GM23338 (cell line): ENCODE results near the gene THUMPD2. TPM values are rescaled to one million over a fixed set of nuclear protein-coding genes. Genes with fewer than 3 reads are reported as not detected.

Source experiments
- ATAC-seq: fragments of 200-7000 bp; cut with Tn5 transposase; 3 replicates; pipeline ENCODE4 v1.9.1; 2020
- DNase-seq: peaks from one replicate; pipeline ENCODE4 v3.0.0-alpha.2; 2015; ENCODE audit warnings: low spot score
- H2AFZ ChIP-seq: fragments of 200-600 bp; sonication (generic); 2 replicates; pipeline ENCODE4 v1.8.0; 2016; ENCODE audit warnings: antibody characterized with exemption, mild to moderate bottlenecking, moderate library complexity
- H3F3A ChIP-seq: fragments of 200-600 bp; sonication (generic); replicated peaks from 2 replicates; pipeline ENCODE4 v1.8.0; 2017; ENCODE audit warnings: antibody characterized with exemption, mixed run types, low read depth
- H3K27ac ChIP-seq: fragments of 200-600 bp; sonication (generic); 2 replicates; pipeline ENCODE4 v1.6.1; 2016; ENCODE audit warnings: low read depth
- H3K27me3 ChIP-seq: fragments of 200-600 bp; sonication (generic); 2 replicates; pipeline ENCODE4 v1.8.0; 2016; ENCODE audit warnings: mild to moderate bottlenecking, mixed run types, moderate library complexity; ENCODE audit not compliant: insufficient read depth
- H3K36me3 ChIP-seq: fragments of 200-600 bp; sonication (generic); 2 replicates; pipeline ENCODE4 v1.8.0; 2016; ENCODE audit warnings: mild to moderate bottlenecking; ENCODE audit not compliant: insufficient read depth
- H3K4me1 ChIP-seq: fragments of 200-600 bp; sonication (generic); 2 replicates; pipeline ENCODE4 v1.8.0; 2016; ENCODE audit warnings: mild to moderate bottlenecking, moderate library complexity; ENCODE audit not compliant: insufficient read depth
- H3K4me2 ChIP-seq: fragments of 200-600 bp; sonication (generic); 2 replicates; pipeline ENCODE4 v1.7.1; 2017; ENCODE audit warnings: mixed run types
- H3K4me3 ChIP-seq: fragments of 200-600 bp; sonication (generic); 2 replicates; pipeline ENCODE4 v1.6.1; 2016; ENCODE audit warnings: mixed run types
- H3K79me2 ChIP-seq: fragments of 200-600 bp; sonication (generic); replicated peaks from 2 replicates; pipeline ENCODE4 v1.8.0; 2017; ENCODE audit warnings: mild to moderate bottlenecking; ENCODE audit not compliant: insufficient read depth
- H3K9me2 ChIP-seq: fragments of 200-600 bp; sonication (generic); 2 replicates; pipeline ENCODE4 v1.8.0; 2017; ENCODE audit not compliant: insufficient read depth
- H4K20me1 ChIP-seq: fragments of 200-600 bp; sonication (generic); replicated peaks from 2 replicates; pipeline ENCODE4 v1.8.0; 2017; ENCODE audit warnings: mild to moderate bottlenecking; ENCODE audit not compliant: insufficient read depth
- H3K27ac Mint-ChIP-seq: 2 replicates; pipeline ENCODE4 v1.8.0; 2020; ENCODE audit warnings: inconsistent platforms, mild to moderate bottlenecking, moderate library complexity, mixed read lengths
- H3K27me3 Mint-ChIP-seq: 3 replicates; pipeline ENCODE4 v1.8.0; 2022; ENCODE audit warnings: low read depth, mild to moderate bottlenecking, moderate library complexity, mixed read lengths, inconsistent platforms; ENCODE audit not compliant: insufficient read depth, poor library complexity
- H3K36me3 Mint-ChIP-seq: 3 replicates; pipeline ENCODE4 v1.8.0; 2021; ENCODE audit warnings: low read depth, mild to moderate bottlenecking, inconsistent platforms, moderate library complexity, mixed read lengths
- H3K4me1 Mint-ChIP-seq: 3 replicates; pipeline ENCODE4 v1.8.0; 2020; ENCODE audit warnings: mild to moderate bottlenecking, inconsistent platforms, mixed read lengths
- H3K4me3 Mint-ChIP-seq: 3 replicates; pipeline ENCODE4 v1.8.0; 2021; ENCODE audit warnings: moderate library complexity, mild to moderate bottlenecking, inconsistent platforms, mixed read lengths
- H3K9me3 Mint-ChIP-seq: 3 replicates; pipeline ENCODE4 v1.8.0; 2020; ENCODE audit warnings: moderate library complexity, mild to moderate bottlenecking, inconsistent platforms, mixed read lengths
- CREB1 ChIP-seq: fragments of 250-450 bp; sonication (Bioruptor Pico); IDR thresholded peaks from 2 replicates; pipeline ENCODE4 v1.5.0; 2020; ENCODE audit warnings: low read depth, mild to moderate bottlenecking, moderate library complexity
- EZH2 ChIP-seq: fragments of 200-600 bp; sonication (generic); IDR thresholded peaks from one replicate; pipeline ENCODE4 v1.8.0; 2017; ENCODE audit warnings: antibody characterized with exemption, mild to moderate bottlenecking, low read depth; ENCODE audit not compliant: unreplicated experiment
- EZH2phosphoT487 ChIP-seq: fragments of 200-600 bp; sonication (generic); IDR thresholded peaks from one replicate; pipeline ENCODE4 v1.8.1; 2018; ENCODE audit warnings: antibody characterized with exemption; ENCODE audit not compliant: unreplicated experiment
- JUNB ChIP-seq: IDR thresholded peaks from one replicate; pipeline ENCODE4 v1.6.1; 2016; ENCODE audit warnings: antibody characterized with exemption; ENCODE audit not compliant: unreplicated experiment
- NANOG ChIP-seq: IDR thresholded peaks from 2 replicates; pipeline ENCODE4 v1.6.1; 2016; ENCODE audit warnings: antibody characterized with exemption, borderline replicate concordance
- POLR2AphosphoS5 ChIP-seq: IDR thresholded peaks from 2 replicates; pipeline ENCODE4 v1.6.1; 2016; ENCODE audit warnings: antibody characterized with exemption, low read depth
- STAT1 ChIP-seq: IDR thresholded peaks from one replicate; pipeline ENCODE4 v1.6.1; 2016; ENCODE audit warnings: antibody characterized with exemption; ENCODE audit not compliant: unreplicated experiment
- polyA plus RNA-seq: library from polyadenylated mRNA; unstranded; fragments of >200 nt; fragmentation: Nextera tagmentation; extraction: Ambion mirVana; gene quantifications from 2 replicates; pipeline ENCODE4 v1.2.1, GENCODE V29; 2016
- total RNA-seq: library from RNA; depleted of rRNA; stranded (reverse); fragments of >200 nt; shearing (Covaris generic); gene quantifications from 2 replicates; pipeline ENCODE4 v1.2.3, GENCODE V29; 2014
- TF ChIP-seq, protein P1 (sequence below): fragments of 250-450 bp; sonication (Bioruptor Pico); IDR thresholded peaks from 2 replicates; pipeline ENCODE4 v1.5.0; 2020; ENCODE audit warnings: mild to moderate bottlenecking, moderate library complexity
- TF ChIP-seq, protein P2 (sequence below): IDR thresholded peaks from 2 replicates; pipeline ENCODE4 v1.6.1; 2016; ENCODE audit warnings: antibody characterized with exemption

Gene THUMPD2
- total and polyA plus RNA-seq, 2 experiments from 2014 or later = 19.5 to 25.1 TPM

DNA sequence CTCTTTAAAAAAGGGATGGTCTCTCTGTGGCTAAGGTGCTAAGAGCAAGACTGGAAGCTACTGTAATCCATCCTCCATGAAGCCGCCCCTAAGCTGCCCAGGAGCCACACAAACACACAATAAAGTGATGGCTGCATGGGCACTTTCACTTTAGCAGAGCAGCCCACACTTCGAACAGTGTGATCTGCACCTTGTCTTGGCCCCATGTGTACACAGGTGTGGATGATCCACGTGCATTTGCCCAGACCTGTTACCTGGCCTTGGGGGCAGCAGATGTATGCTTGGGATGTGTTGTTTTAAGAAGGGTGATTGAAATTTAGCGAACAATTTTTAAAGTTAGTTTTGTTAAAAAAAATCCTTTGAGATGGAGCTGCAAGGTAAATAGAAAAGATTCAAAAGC lies 73.4 kb downstream of the THUMPD2 start:
- no peaks in the 10 kb centered on the region for H3K79me2 ChIP-seq
- TF ChIP-seq JUNB (no peak), NANOG (no peak), POLR2AphosphoS5 (no peak), CREB1 (no peak), EZH2 (no peak), EZH2phosphoT487 (no peak), STAT1 (no peak)
- TF ChIP-seq, protein P1, sequence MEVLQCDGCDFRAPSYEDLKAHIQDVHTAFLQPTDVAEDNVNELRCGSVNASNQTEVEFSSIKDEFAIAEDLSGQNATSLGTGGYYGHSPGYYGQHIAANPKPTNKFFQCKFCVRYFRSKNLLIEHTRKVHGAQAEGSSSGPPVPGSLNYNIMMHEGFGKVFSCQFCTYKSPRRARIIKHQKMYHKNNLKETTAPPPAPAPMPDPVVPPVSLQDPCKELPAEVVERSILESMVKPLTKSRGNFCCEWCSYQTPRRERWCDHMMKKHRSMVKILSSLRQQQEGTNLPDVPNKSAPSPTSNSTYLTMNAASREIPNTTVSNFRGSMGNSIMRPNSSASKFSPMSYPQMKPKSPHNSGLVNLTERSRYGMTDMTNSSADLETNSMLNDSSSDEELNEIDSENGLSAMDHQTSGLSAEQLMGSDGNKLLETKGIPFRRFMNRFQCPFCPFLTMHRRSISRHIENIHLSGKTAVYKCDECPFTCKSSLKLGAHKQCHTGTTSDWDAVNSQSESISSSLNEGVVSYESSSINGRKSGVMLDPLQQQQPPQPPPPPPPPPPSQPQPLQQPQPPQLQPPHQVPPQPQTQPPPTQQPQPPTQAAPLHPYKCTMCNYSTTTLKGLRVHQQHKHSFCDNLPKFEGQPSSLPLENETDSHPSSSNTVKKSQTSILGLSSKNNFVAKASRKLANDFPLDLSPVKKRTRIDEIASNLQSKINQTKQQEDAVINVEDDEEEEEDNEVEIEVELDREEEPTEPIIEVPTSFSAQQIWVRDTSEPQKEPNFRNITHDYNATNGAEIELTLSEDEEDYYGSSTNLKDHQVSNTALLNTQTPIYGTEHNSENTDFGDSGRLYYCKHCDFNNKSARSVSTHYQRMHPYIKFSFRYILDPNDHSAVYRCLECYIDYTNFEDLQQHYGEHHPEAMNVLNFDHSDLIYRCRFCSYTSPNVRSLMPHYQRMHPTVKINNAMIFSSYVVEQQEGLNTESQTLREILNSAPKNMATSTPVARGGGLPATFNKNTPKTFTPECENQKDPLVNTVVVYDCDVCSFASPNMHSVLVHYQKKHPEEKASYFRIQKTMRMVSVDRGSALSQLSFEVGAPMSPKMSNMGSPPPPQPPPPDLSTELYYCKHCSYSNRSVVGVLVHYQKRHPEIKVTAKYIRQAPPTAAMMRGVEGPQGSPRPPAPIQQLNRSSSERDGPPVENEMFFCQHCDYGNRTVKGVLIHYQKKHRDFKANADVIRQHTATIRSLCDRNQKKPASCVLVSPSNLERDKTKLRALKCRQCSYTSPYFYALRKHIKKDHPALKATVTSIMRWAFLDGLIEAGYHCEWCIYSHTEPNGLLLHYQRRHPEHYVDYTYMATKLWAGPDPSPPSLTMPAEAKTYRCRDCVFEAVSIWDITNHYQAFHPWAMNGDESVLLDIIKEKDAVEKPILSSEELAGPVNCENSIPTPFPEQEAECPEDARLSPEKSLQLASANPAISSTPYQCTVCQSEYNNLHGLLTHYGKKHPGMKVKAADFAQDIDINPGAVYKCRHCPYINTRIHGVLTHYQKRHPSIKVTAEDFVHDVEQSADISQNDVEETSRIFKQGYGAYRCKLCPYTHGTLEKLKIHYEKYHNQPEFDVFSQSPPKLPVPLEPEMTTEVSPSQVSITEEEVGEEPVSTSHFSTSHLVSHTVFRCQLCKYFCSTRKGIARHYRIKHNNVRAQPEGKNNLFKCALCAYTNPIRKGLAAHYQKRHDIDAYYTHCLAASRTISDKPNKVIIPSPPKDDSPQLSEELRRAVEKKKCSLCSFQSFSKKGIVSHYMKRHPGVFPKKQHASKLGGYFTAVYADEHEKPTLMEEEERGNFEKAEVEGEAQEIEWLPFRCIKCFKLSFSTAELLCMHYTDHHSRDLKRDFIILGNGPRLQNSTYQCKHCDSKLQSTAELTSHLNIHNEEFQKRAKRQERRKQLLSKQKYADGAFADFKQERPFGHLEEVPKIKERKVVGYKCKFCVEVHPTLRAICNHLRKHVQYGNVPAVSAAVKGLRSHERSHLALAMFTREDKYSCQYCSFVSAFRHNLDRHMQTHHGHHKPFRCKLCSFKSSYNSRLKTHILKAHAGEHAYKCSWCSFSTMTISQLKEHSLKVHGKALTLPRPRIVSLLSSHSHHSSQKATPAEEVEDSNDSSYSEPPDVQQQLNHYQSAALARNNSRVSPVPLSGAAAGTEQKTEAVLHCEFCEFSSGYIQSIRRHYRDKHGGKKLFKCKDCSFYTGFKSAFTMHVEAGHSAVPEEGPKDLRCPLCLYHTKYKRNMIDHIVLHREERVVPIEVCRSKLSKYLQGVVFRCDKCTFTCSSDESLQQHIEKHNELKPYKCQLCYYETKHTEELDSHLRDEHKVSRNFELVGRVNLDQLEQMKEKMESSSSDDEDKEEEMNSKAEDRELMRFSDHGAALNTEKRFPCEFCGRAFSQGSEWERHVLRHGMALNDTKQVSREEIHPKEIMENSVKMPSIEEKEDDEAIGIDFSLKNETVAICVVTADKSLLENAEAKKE = no peak
- TF ChIP-seq, protein P2, sequence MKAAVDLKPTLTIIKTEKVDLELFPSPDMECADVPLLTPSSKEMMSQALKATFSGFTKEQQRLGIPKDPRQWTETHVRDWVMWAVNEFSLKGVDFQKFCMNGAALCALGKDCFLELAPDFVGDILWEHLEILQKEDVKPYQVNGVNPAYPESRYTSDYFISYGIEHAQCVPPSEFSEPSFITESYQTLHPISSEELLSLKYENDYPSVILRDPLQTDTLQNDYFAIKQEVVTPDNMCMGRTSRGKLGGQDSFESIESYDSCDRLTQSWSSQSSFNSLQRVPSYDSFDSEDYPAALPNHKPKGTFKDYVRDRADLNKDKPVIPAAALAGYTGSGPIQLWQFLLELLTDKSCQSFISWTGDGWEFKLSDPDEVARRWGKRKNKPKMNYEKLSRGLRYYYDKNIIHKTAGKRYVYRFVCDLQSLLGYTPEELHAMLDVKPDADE = no peak
- DNase-seq (no peak), ATAC-seq (no peak)
- Mint-ChIP-seq H3K27me3 (peaks cover 3% of the 10 kb centered on the region), H3K27ac (no peak overlapping the region), H3K36me3 (peaks cover 22% of the 10 kb centered on the region), H3K4me1 (no peaks in the 10 kb centered on the region; the same call in 2 of the 3 replicates), H3K9me3 (peaks cover 19% of the 10 kb centered on the region), H3K4me3 (no peak overlapping the region)
- no peaks in the 10 kb centered on the region for H3F3A ChIP-seq
- H3K4me2 ChIP-seq = no peak overlapping the region
- H3K4me3 ChIP-seq = no peak overlapping the region
- peaks cover 6% of the 10 kb centered on the region; the same call in 1 of the 2 replicates for H3K36me3 ChIP-seq
- no peaks in the 10 kb centered on the region for H3K9me2 ChIP-seq
- no peak overlapping the region for H2AFZ ChIP-seq
- H3K27me3 ChIP-seq = no peaks in the 10 kb centered on the region
- no peak overlapping the region for H3K27ac ChIP-seq
- no peaks in the 10 kb centered on the region for H4K20me1 ChIP-seq
- H3K4me1 ChIP-seq = no peaks in the 10 kb centered on the region
